GM12891 (cell line): ENCODE measurements around the gene UIMC1.

Source experiments
- PAX5 ChIP-seq: IDR thresholded peaks from 2 replicates; pipeline ENCODE4 v1.6.1; 2011; ENCODE audit warnings: low read length, moderate library complexity, mild to moderate bottlenecking; ENCODE audit not compliant: insufficient read depth, severe bottlenecking
- POLR2A ChIP-seq: IDR thresholded peaks from 2 replicates; pipeline ENCODE4 v1.6.1; 2011; ENCODE audit warnings: low read depth, low read length, control low read depth
- POLR2AphosphoS5 ChIP-seq: IDR thresholded peaks from 2 replicates; pipeline ENCODE4 v1.6.1; 2011; ENCODE audit warnings: low read depth, low read length, control low read depth
- POU2F2 ChIP-seq: IDR thresholded peaks from 2 replicates; pipeline ENCODE4 v1.6.1; 2011; ENCODE audit warnings: low read depth, mild to moderate bottlenecking, control low read depth, low read length, moderate library complexity
- SPI1 ChIP-seq: IDR thresholded peaks from 2 replicates; pipeline ENCODE4 v1.6.1; 2011; ENCODE audit warnings: low read depth, low read length, control low read depth
- TAF1 ChIP-seq: IDR thresholded peaks from 2 replicates; pipeline ENCODE4 v1.6.1; 2011; ENCODE audit warnings: low read depth, low read length, control low read depth

GRCh38 chr5:176859916-176860315 lies 146.7 kb downstream of the UIMC1 start:
- TF ChIP-seq POLR2A, result no peak
- TF ChIP-seq POLR2AphosphoS5, result no peak
- TF ChIP-seq SPI1, result no peak
- no peak for TF ChIP-seq POU2F2
- no peak for TF ChIP-seq TAF1
- TF ChIP-seq PAX5, result no peak
